ENCODE data around the gene AANAT. TPM values are rescaled to one million over a fixed set of nuclear protein-coding genes. Genes with fewer than 3 reads are reported as not detected.

AANAT gene
- total RNA-seq, 6 experiments from 2014 or later: not detected

DNA sequence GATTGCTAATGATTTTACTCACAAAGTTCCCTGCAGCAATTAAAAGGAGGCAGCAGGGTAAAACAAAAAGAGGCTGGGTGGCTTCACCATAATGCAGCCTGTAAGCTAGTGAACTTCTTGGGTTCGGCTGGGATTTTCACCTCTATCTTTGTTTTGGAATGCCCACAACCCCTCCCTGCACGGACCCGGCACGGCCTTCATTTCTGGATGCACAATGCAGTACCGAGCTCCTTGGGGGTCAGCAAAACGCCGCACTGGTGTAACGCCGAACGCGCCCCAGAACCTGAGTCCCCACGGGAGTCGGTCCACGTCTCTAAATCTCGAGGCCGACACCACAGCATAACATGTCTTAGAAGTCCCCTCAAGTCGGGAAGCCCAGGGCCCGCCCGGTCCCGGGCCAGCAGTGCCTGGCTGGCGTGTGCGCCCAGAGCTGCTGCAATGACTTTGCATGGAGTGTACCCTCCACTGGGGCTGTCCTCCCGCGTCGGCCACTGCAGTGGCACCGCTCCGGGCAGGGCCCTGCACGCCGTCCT, 15.2 kb upstream of the AANAT start:
- DNase-seq (no peak), ATAC-seq (peak; percentile 61 to 68 (median 64))
- TF ChIP-seq CTCF (IDR thresholded peaks at IDR 0.05) (no peak), POLR2A (IDR thresholded peaks at IDR 0.05) (no peak)
- Histone ChIP-seq H3K4me3 (peak overlapping the region; percentile 93 to 98 (median 96)), H3K27me3 (no peaks in the 10 kb centered on the region), H3K9me3 (no peaks in the 10 kb centered on the region), H3K36me3 (no peaks in the 10 kb centered on the region), H3K4me1 (peaks cover 0 to 14% (median 3%) of the 10 kb centered on the region in 4 donors), H3K27ac (peak overlapping the region in 1 of 3 donors; percentile 47)
- intact Hi-C loops (cut with DNase I): no loop called here
- WGBS (ENCODE audit: insufficient coverage, low coverage, low lambda C conversion rate, missing lambda C conversion rate): 0% methylated on average over 2 of the region's 29 CpGs

DNA sequence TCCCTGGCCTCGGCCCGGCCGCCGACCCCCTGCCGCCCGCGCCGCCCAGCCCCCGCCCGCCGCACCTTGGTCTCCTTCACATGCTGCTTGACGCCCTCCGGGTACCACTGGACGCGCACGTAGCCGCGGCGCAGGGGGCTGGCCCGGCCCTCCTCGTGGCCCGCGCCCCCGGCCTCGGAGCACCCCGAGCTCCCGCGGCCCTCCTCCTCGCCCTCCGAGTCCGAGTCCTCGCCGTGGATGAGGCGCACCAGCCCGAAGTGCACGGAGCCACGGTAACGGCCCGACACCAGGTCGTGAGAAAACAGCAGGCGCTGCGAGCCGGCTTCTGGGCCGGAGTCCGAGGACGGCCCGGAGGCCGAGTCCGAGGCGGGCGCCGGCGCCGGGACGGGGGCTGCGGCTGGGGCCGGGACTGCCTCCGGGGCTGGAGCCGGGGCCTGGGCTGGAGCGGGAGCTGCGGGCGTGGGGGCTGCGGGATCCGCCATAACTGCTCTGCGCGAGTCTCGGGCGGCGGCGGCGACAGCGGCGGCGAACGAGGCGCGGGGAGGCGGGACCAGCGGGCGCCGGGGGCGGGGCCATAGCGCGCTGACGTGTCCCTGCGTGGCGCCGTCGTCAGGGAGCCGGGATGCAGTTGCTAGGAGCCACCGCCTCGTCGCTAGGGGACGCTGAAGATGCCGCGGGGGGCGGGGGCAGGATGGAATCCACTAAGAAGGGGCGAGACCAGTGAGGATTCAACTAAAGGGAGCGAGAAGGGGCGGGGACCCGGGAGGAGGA, 14.6 kb upstream of the AANAT start, which contains the start of gene UBE2O:
Gene UBE2O, minus strand, starts transcription at position 493 of the 771 bp plus-strand sequence. Its CDS starts 11 bp downstream, at position 482.
- ATAC-seq: peak; percentile 97 to 99 (median 97)

GRCh38 chr17:76453431-76453743, 14.0 kb upstream of the AANAT start:
- DNase-seq (no peak), ATAC-seq (no peak)
- Histone ChIP-seq H3K9me3 (no peaks in the 10 kb centered on the region), H3K27me3 (no peaks in the 10 kb centered on the region), H3K4me1 (peaks cover 0 to 14% (median 3%) of the 10 kb centered on the region in 4 donors), H3K4me3 (peak overlapping the region in 1 of 3 donors; percentile 96), H3K27ac (no peak overlapping the region), H3K36me3 (no peaks in the 10 kb centered on the region)
- TF ChIP-seq CTCF (IDR thresholded peaks at IDR 0.05) (no peak), POLR2A (IDR thresholded peaks at IDR 0.05) (no peak)
- WGBS (ENCODE audit: insufficient coverage, low coverage, low lambda C conversion rate, missing lambda C conversion rate): 21% methylated on average over 6 of the region's 6 CpGs
- intact Hi-C loops (cut with DNase I): no loop called here

More for the DNA sequence above, 14.6 kb upstream of the AANAT start, which contains the start of gene UBE2O:
- Histone ChIP-seq H3K4me1 (peaks cover 0 to 14% (median 3%) of the 10 kb centered on the region in 4 donors), H3K27ac (peak within 1 kb of the TSS in 2 of 3 donors; percentile 47 to 73), H3K27me3 (no peaks in the 10 kb centered on the region), H3K4me3 (peak within 1 kb of the TSS; percentile 93 to 98 (median 96)), H3K36me3 (no peaks in the 10 kb centered on the region), H3K9me3 (no peaks in the 10 kb centered on the region)
- WGBS (ENCODE audit: insufficient coverage, low coverage, low lambda C conversion rate, missing lambda C conversion rate): under 1% methylated on average over 47 of the region's 101 CpGs
- intact Hi-C loops (cut with DNase I): no loop called here
- DNase-seq: peak; percentile 90 to 91 (median 90)
- TF ChIP-seq POLR2A (IDR thresholded peaks at IDR 0.05) (peak; percentile 70), CTCF (IDR thresholded peaks at IDR 0.05) (peak in 2 of 4 donors; percentile 17 to 36)

DNA sequence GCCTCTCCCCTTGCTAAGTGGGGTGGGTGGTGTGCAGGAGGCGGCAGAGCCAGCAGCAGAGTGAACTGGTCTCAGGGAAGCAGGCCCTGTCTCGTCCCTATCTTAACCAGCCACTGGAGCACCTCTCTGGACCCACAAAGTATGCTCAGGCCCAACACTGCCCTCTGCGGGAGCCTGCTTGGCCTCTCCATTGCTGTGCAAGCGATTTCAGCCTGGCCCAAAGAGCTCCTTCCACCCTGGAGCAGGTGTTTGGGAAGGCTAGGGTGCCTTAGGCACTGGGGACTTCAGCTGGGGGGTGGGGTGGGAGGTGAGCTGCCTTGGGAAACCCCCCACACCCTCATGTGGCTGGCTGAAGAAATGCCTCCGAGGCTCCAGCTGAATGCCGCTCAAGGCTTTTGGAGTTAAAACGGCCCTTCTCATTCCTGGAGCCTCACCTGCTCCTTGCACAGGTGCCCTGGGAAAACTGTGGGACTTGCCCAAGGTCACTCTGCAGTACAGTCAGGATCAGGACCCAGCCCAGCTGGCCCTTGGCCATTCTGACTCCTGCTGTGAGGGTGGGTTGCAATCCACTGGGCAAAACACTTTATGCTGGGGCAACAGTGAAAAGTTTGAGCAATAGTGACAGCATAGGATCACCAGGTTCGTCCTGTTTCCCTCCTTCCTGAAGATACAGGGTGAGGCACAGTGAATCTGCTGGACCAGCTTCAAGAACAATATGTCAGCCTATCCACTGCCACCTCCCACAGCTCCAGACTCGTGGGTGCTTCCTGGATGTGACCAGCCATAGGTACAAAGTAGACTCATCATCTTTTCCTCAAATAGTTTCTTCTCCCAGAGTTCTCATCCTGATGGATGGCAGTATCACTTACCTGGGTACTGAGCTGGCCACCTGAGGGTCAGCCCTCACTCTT, 8.6 kb upstream of the AANAT start:
- ATAC-seq (peak; percentile 57 to 78 (median 70)), DNase-seq (peak in 1 of 3 donors; percentile 75)
- intact Hi-C loops (cut with DNase I): no loop called here
- Histone ChIP-seq H3K9me3 (no peaks in the 10 kb centered on the region), H3K27ac (no peak overlapping the region), H3K4me3 (no peak overlapping the region), H3K4me1 (no peaks in the 10 kb centered on the region), H3K27me3 (no peaks in the 10 kb centered on the region), H3K36me3 (no peaks in the 10 kb centered on the region)
- TF ChIP-seq CTCF (IDR thresholded peaks at IDR 0.05): peak in 2 of 4 donors; percentile 24 to 39
- no peak for TF ChIP-seq POLR2A (IDR thresholded peaks at IDR 0.05)
- 44% methylated on average over 3 of the region's 9 CpGs for WGBS (ENCODE audit: insufficient coverage, low coverage, low lambda C conversion rate, missing lambda C conversion rate)

Measured in right lobe of liver (tissue), 6 donors.